HCEC 1CT (cell line): ENCODE data around the gene PLCB1.

ENCODE experiments used
- DNase-seq: peaks from one replicate; pipeline ENCODE4 v3.0.0-alpha.2; 2017

PLCB1 gene

DNA sequence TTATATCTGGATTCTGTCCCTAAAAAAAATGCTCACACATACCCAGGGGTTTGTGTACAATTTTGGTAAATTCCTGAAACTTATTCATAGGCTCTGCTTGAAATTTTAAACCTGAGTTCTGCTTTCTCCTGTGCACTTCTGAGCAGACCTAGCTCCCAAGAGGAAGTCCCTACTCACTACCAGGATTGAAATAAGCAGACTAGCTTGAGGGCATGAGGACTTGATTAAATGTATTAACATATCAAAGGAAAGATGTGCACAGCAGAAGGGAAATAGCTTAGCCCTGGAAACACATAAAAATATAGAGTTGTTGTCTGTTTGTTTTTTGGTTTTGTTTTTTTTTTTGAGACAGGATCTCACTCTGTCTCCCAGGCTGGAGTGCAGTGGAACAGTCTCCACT, 785.0 kb downstream of the PLCB1 start:
- no peak for DNase-seq

DNA sequence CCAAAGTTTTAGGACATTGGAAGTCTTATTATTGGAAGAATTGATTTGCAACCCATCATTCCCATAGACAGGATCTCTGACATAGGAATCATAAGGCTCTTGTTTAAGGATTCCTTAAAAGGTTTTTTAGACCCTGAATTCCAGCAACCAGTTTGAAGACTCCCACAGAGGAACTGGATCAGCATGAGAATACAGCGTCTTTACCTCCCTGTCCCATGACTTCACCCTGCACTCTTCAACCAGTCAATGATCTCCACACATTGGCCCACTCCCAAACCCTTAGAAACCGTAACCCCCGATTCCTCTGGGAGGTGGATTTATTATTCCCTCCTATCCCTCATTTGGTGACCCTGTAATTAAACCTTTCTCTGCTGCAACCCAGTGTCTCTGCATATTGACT, 786.1 kb downstream of the PLCB1 start:
- no peak for DNase-seq

DNA sequence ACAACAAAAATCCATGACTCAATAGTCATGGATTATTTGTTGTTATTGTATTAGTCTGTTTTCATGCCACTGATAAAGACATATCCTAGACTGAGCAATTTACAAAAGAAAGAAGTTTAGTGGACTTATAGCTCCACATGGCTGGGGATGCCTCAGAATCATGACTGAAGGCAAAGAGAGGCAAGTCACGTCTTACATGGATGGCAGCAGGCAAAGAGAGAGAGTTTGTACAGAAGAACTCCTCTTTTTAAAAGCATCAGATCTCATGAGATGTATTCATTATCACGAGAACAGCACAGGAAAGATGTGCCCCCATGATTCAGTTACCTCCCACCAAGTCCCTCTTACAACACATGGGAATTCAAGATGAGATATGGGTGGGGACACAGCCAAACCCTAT, 792.5 kb downstream of the PLCB1 start:
- no peak for DNase-seq

DNA sequence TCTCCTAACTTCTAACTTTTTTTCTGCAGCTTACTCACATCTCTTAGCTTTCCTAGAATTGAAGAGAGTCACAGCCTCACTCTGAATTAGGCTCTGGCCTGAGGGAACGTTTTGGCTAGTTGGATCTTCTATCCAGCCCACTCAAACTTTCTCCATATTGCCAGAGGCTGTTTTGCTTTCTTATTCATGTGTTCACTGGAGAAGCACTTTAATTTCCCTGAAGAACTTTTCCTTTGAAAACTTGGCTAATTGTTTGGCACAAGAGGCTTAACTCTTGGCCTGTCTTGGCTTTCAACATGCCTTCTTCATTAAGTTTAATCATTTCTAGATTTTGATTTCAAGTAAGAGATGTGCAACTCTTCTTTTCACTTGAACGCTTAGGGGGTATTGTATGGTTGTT, 798.7 kb downstream of the PLCB1 start:
- no peak for DNase-seq

DNA sequence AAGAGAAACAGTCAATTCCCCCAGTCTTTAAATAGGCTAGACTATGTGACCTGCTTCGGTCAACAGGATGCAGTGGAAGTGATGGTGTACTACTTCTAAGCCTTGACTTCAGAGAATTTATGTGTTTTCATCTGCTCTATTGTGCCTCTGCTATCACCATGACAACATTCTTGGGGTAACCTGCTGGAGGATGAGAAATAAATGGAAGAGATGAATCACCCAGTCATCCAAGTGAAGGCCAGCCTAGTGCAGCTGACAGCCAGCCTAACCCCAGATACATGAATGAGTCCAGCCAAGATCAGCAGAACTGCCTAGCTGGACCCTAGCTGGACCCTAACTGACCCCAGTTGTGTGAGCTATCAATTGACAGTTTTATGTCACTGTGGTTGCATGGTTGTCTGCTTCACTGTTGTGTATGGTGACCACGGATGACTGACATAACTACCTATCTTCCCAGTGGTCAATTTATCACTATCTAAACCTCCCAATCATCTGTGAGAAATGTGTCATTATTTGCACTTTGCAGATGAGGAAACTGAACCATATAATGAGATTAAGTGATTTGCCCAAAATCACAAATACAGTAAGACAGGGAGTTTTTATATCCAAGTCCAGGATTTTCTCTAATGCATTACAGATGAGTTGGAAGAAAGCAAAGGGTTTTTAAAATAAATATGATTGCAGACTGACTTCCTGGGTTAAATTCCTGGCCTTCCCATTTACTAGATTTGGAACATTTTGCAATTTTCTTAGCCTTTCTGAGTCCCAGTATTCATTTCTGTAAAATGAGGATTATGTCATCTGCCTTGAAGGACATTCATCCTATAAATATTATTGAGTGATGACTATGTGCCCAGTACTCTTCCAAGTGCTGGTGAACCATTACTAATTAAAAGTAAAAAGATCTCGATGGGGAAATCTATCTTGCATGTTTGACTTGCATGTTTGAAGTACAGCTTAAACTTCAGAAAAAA, 800.4 kb downstream of the PLCB1 start:
- peak; percentile 88 for DNase-seq

DNA sequence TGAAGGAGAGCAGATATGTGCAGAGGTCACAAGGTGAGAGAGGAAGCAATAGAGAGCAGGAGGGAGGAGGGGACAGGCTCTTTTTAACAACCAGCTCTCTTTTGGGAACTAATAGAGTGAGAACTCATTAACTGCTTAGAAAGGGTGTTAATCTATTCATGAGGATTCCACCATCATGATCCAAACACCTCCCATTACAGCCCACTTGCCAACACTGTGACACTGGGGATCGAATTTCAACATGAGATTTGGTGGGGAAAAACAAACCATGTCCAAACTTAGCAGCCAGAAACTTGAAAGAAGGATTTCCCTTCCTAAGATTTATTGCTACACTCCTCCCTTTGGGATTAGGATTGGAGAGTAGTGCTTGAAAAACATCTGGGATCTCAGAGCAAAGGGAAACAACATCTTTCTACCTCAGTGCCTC, 801.3 kb downstream of the PLCB1 start:
- no peak for DNase-seq

DNA sequence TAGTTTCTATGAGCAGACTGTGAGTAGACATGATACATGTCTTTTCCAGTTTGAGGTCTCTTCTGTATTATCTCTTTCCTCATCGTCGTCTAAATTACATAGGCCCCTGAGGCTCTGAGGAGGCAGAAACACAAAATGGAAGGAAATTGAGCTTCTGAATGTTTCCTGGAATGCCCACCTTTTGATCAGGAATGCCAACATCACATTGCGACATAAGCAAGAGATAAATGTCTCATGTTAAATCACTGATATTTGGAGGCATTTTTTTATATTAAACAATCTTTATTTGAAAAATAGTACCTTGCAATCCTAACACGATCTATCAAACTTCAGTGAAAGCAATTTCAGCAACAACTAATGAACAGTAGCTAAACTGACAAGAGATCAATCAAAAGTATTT, 802.3 kb downstream of the PLCB1 start:
- DNase-seq, result no peak
